GM12892 (cell line): ENCODE measurements around the gene FASTKD1.

Source experiments
- POLR2A ChIP-seq: IDR thresholded peaks from 2 replicates; pipeline ENCODE4 v1.6.1; 2011; ENCODE audit warnings: low read depth, low read length, control low read depth
- TAF1 ChIP-seq: IDR thresholded peaks from 2 replicates; pipeline ENCODE4 v1.6.1; 2011; ENCODE audit warnings: low read depth, mild to moderate bottlenecking, control low read depth, low read length, borderline replicate concordance

DNA sequence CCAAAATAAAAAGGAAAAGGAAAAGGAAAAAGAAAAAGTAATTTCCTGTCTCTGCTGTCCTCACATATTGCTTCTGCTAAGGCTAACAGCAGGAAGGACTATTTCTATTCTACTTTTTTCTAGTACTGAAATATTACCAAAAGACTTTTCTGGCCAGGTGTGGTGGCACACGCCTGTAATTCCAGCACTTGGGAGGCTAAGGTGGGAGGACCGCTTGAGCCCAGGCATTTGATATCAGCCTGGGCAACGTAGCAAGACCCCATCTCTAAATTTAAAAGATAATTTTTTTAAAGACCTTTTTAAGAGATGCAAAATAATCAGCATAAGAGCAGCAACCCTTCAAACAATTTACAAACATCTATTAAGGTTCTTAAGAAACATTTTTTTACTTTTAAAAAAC is 31.2 kb downstream of the FASTKD1 start:
- TF ChIP-seq POLR2A = no peak
- no peak for TF ChIP-seq TAF1
